ENCODE data around the gene ACAD10.
"Not testable (repeated sequence)": the region's sequence is repeated elsewhere in the genome, so short reads cannot be mapped to it uniquely, and the experiment has no call there.

Gene ACAD10

DNA sequence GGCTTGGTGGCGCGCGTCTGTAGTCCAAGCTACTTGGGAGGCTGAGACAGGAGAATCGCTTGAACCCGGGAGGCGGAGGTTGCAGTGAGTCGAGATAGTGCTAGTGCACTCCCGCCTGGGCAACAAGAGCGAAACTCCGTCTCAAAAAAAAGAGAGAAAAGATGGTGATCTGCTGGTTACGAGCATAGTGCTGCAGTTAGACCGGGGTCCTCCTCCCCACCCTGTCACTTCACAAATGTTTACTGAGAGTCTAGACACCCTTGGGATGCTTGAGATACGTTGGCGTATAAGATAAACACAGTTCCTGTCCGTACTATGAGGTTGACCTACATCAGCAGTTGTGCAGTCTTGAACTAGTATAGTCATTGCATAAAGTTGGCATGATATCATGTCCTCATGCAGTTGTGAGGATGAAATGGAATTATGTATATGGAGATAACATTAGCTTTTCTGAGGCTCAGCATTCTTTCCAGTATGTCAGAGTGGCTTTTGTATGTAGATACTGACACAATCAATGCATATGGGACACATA is 787 bp downstream of the ACAD10 start:
- DNase-seq = no peak

GRCh38 chr12:111687255-111687654 is 1.4 kb downstream of the ACAD10 start:
- no peak for DNase-seq

DNA sequence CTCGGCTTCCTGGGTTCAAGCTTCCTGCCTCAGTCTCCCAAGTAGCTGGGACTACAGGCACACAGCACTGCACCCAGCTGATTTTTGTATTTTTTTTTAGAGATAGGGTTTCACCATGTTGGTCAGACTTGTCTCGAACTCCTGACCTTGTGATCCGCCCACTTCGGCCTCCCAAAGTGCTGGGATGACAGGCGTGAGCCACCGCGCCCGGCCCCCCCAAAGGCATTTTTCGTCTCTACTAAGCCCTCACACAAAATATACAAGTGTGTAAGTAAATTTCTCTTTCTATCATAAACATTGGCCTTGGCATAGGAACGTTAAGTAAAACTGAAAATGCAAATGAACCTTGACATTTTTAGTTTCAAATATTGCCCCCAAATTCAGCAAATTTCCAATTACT is 2.1 kb downstream of the ACAD10 start:
- DNase-seq = no peak

GRCh38 chr12:111691262-111691661 is 5.4 kb downstream of the ACAD10 start:
- no peak for DNase-seq

- DNase-seq = no peak
Observed at GRCh38 chr12:111692575-111693210, 6.8 kb downstream of the ACAD10 start.

DNA sequence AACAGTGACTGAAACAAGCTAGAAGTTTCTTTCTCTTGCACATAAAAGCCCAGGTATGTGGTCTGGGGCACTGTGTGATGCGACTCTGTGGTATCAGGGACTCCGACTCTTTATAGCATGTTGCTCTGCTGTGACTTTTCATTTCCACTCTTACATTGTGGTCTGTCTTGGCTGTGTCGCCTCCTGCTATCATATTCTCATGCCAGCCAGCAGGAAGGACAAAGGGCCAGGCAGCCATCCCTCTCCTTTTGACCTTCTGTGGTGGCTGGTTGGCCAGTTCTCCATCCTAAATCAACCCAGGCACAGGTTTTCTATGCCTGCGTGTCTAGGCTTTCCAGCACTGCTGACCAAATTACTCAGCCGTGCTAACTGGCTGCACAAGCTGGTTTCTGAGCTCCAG is 8.0 kb downstream of the ACAD10 start:
- no peak for DNase-seq

- no peak for DNase-seq
Observed at GRCh38 chr12:111699962-111700361, 14.1 kb downstream of the ACAD10 start.

GRCh38 chr12:111705672-111706071 is 19.8 kb downstream of the ACAD10 start:
- DNase-seq = no peak

DNA sequence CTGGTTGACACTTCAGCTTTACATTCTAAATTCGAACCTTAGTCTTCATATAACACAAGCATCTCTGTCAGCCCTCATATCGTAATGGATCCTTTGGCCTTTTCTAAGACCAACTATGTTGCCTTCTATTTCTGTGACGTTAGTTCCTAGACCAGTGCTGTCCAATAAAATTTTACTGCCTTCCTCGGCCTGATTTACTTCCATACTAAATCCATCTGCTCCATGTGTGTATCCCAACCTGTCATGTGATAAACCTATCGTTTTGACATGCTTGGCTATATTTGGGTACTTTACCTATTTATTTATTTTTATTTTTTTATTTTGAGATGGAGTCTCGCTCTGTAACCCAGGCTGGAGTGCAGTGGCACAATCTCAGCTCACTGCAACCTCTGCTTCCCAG is 20.3 kb downstream of the ACAD10 start:
- DNase-seq = no peak

GRCh38 chr12:111715279-111715678 is 29.4 kb downstream of the ACAD10 start:
- peak in 10 of 51 donors; percentile 0 to 21 (median 4) for DNase-seq

DNA sequence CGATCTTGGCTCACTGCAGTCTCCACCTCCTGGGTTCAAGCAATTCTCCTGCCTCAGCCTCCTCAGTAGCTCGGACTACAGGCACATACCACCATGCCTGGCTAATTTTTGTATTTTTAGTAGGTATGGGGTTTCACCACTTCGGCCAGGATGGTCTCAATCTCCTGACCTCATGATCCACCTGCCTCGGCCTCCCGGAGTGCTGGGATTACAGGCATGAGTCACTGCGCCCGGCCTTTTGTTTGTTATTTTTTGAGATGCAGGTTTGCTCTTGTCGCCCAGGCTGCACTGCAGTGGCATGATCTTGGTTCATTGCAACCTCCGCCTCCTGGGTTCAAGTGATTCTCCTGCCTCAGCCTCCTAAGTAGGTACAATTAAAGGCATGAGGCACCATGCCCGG is 33.5 kb downstream of the ACAD10 start:
- not testable (repeated sequence) for DNase-seq

- DNase-seq = no peak
Observed at GRCh38 chr12:111720457-111720856, 34.6 kb downstream of the ACAD10 start.

GRCh38 chr12:111723646-111724360 is 38.0 kb downstream of the ACAD10 start:
- not testable (repeated sequence) for DNase-seq

GRCh38 chr12:111728795-111729194 is 42.9 kb downstream of the ACAD10 start:
- DNase-seq = no peak

- no peak for DNase-seq
Observed at GRCh38 chr12:111730420-111730819, 44.6 kb downstream of the ACAD10 start.

GRCh38 chr12:111732786-111733185 is 46.9 kb downstream of the ACAD10 start:
- no peak for DNase-seq

- DNase-seq = no peak
Observed at GRCh38 chr12:111733340-111733915, 47.6 kb downstream of the ACAD10 start.

DNA sequence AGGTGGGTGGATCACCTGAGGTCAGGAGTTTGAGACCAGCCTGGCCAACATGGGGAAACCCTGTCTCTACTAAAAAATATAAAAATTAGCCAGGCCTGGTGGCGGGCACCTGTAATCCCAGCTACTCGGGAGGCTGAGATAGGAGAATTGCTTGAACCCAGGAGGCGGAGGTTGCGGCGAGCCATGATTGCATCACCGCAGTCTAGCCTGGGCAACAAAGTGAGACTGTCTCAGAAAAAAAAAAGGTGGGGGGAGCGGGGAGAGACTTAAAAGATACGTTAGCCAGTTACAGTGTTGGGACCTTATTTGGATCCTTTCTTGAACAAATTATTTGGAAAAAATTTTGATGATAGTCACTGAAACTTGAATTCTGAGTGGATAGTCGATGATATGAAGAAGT is 53.7 kb downstream of the ACAD10 start:
- not testable (repeated sequence) for DNase-seq

GRCh38 chr12:111741235-111741812 is 55.5 kb downstream of the ACAD10 start:
- DNase-seq = no peak

GRCh38 chr12:111745211-111745610 is 59.4 kb downstream of the ACAD10 start:
- no peak for DNase-seq

DNA sequence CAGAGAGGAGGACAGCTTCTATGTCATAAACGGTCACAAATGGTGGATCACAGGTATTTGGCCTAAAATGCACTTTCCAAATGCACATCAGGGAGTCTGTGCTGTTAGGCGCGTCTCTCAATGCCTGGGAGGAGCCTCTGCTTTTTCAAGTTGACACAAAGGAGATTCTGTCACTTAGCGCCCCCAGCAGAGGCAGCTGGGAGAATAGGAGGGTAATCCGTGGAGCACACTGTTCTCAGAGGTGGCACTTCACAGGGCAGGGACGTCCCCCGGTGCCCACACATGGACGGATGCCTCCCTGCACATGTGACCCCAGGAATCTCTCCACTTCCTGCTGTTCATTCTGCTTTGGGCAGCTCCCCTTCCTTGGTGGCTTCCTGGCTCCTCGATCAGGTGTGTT is 61.5 kb downstream of the ACAD10 start:
- DNase-seq = no peak

DNA sequence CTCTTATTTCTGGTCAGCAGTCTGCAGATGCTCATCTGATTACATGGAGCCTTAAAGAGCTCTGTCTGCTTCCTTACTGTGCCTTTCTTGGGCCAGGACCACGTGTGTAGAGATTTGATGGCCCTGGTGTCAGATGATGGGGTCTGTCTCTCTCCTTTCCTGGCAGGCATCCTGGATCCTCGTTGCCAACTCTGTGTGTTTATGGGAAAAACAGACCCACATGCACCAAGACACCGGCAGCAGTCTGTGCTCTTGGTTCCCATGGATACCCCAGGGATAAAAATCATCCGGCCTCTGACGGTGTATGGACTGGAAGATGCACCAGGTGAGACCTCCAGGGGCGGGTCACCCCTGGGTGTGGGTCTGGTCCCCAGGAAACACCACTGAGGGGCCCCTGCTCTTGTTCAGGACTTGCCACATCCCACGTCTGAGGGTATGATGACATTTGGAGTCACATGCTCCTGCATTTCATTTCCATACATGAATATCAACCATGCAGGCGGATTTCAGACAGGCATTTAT is 62.4 kb downstream of the ACAD10 start:
- peak in 2 of 51 donors; percentile 5 to 56 for DNase-seq

Measured in hypothalamus (tissue), 51 donors.